ENCODE measurements around the gene PXDN. TPM values are rescaled to one million over a fixed set of nuclear protein-coding genes. Genes with fewer than 3 reads are reported as not detected.

The PXDN gene
- polyA plus RNA-seq, 6 donors from 2014 or later = 1.3 TPM; not detected in 4

DNA sequence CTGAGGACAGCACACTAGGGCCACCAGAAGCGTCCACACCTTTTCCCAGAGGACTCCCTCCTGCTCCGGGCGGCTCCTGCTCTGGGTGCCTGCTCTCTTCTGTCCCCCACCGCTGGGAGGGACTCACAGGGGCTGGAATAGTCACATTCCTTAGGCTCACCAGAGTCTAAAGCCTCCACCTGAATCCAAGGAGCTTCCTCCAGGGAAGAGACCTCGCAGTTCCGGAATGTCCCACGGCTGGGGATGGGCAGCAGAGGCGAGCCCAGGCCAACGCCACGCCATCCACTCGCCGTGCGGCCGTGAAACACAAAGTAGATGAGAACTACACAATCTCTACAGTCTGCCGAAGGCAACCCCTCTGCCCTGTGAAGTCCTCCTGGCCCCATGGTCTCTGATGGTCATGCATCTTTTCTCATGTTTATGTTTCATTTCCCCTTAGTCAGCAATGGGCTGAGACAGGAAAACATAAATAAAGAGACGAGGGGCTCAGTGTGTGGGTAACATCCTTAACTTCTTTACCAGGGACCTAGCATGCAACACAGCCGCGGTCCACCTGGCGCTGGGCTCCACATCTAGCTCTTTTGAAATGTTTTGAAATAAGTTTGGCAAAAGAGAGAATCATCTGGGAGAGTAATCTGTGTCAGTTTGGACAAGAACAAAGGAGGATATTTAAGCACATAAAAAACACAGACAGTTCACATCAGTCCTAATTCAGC is 98.4 kb downstream of the PXDN start:
- ATAC-seq (ENCODE audit: low read depth in 2 of 2) = no peak
- no peak for DNase-seq
- Mint-ChIP-seq H3K4me1 (peaks cover 4 to 14% (median 6%) of the 10 kb centered on the region in 3 donors), H3K36me3 (no peaks in the 10 kb centered on the region), H3K4me3 (no peak overlapping the region), H3K27ac (no peak overlapping the region), H3K27me3 (no peaks in the 10 kb centered on the region), H3K9me3 (peaks cover 0 to 6% (median 2%) of the 10 kb centered on the region in 7 donors)

DNA sequence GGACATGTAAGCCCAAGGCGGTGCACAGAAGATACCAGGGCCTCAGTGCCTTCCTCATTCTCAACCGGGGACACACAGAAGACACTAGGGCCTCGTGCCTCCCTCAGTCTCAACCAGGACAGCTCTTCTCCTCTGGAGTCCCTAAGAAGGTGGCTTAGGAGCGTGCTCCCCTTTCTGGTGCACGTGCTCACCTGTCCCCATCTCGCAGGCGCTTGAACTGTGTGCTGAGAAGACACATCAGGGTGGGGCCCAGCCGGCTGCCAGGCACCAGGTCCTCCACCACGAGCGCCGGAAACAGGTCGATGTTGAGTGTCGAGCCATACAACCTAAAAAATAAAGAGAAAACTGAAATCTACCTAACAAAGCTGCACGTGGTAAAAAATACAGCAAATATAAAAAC is 99.9 kb downstream of the PXDN start:
- Mint-ChIP-seq H3K36me3 (no peaks in the 10 kb centered on the region), H3K4me3 (no peak overlapping the region), H3K27me3 (no peaks in the 10 kb centered on the region), H3K9me3 (peaks cover 0 to 4% (median 0%) of the 10 kb centered on the region in 7 donors), H3K27ac (no peak overlapping the region), H3K4me1 (peaks cover 0 to 5% (median 0%) of the 10 kb centered on the region in 3 donors)
- DNase-seq (no peak), ATAC-seq (ENCODE audit: low read depth in 2 of 2) (no peak)

DNA sequence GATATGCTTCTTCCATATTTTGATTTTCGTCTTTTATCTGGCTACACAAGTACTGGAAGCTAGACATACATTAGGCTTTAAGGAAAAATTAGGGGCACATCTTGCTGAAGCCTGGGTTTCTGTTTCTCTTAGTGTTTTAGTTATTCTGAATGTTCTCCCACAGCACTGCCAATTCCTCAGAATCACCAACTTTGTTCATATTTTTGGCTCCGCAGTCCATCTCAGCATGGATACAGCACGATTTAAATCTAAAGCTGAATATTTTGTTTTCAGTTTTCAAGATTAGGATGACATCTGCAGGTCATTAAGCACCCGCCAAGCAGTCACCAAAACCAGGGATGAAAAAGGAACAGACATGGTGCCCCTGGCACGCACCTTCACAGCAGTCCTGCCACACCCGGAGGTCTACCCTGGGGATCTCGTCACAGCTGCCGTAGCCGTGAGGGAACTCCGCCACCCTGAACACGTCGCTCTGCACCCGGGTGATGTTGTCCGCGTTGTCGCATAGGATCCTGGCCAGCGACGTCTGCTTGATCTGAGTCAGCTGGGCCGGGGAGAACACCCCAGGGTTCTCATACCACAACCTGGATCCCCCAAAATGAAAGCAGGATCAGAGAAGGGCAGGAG is 101.2 kb downstream of the PXDN start:
- Mint-ChIP-seq H3K9me3 (peaks cover 0 to 2% (median 0%) of the 10 kb centered on the region in 7 donors), H3K36me3 (no peaks in the 10 kb centered on the region)

DNA sequence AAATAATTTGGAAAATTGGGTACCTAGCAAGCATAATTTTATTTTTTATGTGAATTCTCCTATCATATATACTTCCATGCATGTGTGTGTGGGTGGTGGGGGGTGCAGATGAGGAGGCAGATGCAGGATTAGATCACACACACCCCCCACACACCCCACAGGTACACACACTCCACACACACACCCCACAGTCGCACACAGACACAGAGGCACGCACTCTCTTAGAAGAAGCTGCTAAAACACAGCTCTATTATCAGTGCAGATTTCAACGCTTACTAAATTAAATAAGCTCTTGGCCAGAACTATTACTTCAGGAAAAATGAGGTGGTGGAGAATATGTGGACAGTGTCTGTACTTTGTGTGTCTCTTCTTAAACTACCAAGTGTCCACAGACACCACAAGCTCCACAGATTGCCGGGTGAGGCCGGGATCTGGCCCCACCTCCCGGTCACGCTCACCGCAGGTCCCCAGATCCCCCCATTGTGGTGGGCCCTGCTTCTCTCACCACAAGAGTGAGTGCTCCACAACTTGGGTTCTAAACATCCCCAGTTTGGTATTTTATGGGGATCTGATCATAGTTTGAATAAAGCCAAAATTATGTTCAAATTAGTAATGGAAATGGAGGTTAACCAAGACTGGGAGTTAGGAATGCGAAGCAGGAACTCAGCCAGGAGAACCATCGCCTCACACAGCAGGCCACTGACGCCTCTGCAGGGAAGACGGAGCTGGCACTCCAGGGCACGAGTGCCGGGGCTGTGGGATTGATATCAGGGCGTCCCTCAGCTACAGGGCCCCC is 102.1 kb downstream of the PXDN start:
- peaks cover 0 to 5% (median 0%) of the 10 kb centered on the region in 3 donors for H3K4me1 Mint-ChIP-seq
- no peak overlapping the region for H3K27ac Mint-ChIP-seq
- DNase-seq (no peak), ATAC-seq (ENCODE audit: low read depth in 2 of 2) (no peak)
- H3K4me3 Mint-ChIP-seq = no peak overlapping the region
- peaks cover 0 to 4% (median 3%) of the 10 kb centered on the region in 3 donors for H3K27me3 Mint-ChIP-seq
- no peaks in the 10 kb centered on the region for H3K36me3 Mint-ChIP-seq
- H3K9me3 Mint-ChIP-seq = no peaks in the 10 kb centered on the region

More for the DNA sequence above, 101.2 kb downstream of the PXDN start:
- peaks cover 0 to 5% (median 0%) of the 10 kb centered on the region in 3 donors for H3K4me1 Mint-ChIP-seq
- H3K27me3 Mint-ChIP-seq = no peaks in the 10 kb centered on the region
- no peak overlapping the region for H3K4me3 Mint-ChIP-seq
- ATAC-seq (ENCODE audit: low read depth in 2 of 2) = no peak
- DNase-seq = no peak
- H3K27ac Mint-ChIP-seq = peak overlapping the region in 2 of 6 donors; percentile 18 to 31

DNA sequence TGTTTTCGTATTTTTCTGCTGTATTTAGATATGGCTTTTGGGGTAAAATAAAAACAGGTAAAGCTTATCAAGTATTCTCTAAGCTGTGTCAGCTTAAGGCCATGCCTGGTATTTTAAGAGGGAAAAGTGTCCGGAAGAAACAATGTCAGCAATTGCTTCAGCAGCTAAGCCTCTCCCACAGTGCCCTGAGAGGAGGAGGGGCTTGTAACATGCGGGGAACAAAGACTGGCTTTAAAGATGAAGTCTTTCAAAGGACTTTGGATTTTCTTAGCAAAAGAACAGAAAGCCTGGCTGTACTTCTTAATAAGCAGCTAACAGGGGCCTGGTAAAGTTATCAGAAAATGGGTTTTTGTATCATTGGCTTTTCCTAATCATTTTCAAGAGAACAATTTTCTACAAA is 102.8 kb downstream of the PXDN start:
- Mint-ChIP-seq H3K36me3 (no peaks in the 10 kb centered on the region), H3K9me3 (no peaks in the 10 kb centered on the region), H3K27me3 (peaks cover under 1 to 8% (median 6%) of the 10 kb centered on the region in 3 donors), H3K4me1 (peaks cover 0 to 5% (median 0%) of the 10 kb centered on the region in 3 donors), H3K4me3 (no peak overlapping the region), H3K27ac (no peak overlapping the region)
- no peak for DNase-seq
- no peak for ATAC-seq (ENCODE audit: low read depth in 2 of 2)

DNA sequence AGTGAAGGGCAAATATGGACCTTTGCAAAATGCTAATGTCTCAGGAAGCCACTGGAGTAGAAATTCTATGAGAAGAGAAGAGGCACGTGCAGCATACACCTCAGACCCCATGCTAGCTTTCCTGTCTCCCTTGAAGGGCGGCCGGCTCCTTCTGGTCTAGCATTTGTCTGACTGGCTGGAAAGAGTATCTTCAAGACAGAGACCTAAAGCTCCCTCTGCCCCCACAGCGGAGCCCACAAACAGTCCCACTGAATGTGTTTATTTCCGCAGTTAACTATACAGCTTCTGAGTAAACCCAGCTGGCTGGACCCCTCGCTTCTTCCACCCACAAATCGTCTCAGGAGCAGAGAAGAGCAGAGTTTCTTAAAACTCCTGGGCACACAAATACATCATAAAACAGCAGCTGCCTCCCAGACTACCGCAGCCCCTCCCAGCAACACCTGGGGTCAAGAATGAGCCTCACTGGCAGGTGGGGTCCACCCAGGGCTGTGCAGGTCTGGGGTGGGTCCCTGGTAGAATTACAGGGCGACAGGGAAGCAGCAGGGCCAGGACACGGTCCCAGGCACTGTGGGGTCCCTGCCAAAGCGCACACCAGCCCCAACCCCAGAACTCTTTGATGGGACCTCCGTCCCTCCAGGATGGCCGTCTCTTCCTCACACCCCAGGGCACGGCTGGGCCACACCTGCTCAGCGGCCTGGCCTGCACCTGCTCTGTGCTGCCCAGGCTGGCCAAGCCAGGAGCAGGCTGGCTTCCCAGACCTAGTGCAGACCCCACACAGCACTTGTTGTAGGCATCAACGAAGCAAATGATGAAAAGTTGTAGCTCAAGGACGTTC is 103.8 kb downstream of the PXDN start:
- Mint-ChIP-seq H3K27ac (peak overlapping the region in 1 of 6 donors; percentile 6), H3K36me3 (no peaks in the 10 kb centered on the region), H3K4me1 (peaks cover 0 to 5% (median 0%) of the 10 kb centered on the region in 3 donors), H3K4me3 (no peak overlapping the region), H3K9me3 (no peaks in the 10 kb centered on the region), H3K27me3 (peaks cover 3 to 8% (median 6%) of the 10 kb centered on the region in 3 donors)
- DNase-seq = no peak
- ATAC-seq (ENCODE audit: low read depth in 2 of 2) = no peak

DNA sequence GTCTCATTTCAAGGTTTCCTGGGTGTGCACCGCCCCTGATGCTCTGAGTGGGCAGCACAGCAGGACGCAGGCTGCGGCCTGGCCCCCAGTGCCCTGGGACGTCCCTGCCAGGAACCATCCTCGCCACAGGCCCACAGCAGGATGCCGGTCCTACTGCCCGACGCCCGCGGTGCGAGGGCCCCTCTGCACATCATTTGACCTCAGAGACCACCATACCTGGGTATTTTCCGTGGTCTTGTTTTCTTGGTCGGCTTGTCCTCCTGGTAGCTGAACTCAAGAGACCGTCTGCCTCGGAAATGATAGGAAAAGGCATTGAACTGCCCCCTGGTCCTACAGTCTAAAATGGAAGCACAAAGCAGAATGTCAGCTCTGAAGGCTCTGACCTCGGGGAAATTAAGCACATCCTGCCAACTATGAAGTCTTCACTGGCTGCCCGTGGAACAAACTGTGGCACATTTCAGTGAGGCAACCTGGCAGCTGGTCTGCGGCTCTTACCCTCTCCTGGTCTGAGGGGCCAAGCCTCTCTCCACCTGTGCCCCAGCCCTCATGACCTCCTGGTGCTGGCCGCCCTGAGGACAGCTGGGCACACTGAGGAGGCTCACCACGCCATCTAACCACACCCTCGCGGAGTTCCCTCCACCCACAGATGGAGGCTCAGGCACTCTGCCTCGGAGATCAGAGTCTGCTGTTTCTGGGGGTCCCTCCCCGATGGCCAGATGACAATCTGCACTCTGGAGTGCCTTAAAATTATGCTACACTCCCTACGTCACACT is 105.0 kb downstream of the PXDN start:
- Mint-ChIP-seq H3K4me3 (peak overlapping the region in 1 of 8 donors; percentile 64), H3K27me3 (peaks cover 3 to 8% (median 6%) of the 10 kb centered on the region in 3 donors), H3K9me3 (no peaks in the 10 kb centered on the region), H3K27ac (no peak overlapping the region), H3K36me3 (no peaks in the 10 kb centered on the region), H3K4me1 (peaks cover 0 to 5% (median 0%) of the 10 kb centered on the region in 3 donors)
- ATAC-seq (ENCODE audit: low read depth in 2 of 2) (no peak), DNase-seq (no peak)

DNA sequence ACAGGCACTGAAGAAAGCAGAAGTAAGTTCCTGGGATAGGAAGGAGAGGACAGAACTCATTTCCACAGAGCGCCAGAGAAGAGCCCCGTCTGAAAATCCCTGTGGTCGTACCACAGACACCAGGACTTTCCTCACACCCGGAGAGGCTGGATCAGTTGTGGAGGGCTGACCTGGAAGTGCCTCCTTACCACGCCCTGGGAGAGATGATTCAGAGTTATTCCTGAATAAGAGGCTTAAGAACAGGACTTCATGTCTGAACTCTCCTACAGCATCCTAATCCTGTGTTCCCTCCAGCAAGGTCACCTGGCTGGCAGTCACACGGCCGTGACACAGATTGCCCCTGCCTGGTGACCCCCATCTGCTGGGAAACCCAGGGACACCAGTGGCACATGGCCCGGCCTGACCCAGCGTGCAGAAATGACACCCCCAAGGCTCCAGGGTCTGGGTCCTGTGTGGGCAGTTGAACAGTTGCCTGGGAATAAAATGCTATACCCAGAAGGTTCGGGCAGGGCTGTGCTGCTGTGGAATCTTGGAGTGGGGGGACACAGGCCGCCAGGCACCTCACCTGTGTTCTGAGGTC is 105.9 kb downstream of the PXDN start:
- Mint-ChIP-seq H3K9me3 (no peaks in the 10 kb centered on the region), H3K4me3 (no peak overlapping the region), H3K36me3 (no peaks in the 10 kb centered on the region), H3K4me1 (peaks cover 0 to 5% (median 0%) of the 10 kb centered on the region in 3 donors), H3K27me3 (peaks cover 3 to 8% (median 6%) of the 10 kb centered on the region in 3 donors), H3K27ac (peak overlapping the region in 1 of 6 donors; percentile 60)
- no peak for DNase-seq
- ATAC-seq (ENCODE audit: low read depth in 2 of 2) = no peak

DNA sequence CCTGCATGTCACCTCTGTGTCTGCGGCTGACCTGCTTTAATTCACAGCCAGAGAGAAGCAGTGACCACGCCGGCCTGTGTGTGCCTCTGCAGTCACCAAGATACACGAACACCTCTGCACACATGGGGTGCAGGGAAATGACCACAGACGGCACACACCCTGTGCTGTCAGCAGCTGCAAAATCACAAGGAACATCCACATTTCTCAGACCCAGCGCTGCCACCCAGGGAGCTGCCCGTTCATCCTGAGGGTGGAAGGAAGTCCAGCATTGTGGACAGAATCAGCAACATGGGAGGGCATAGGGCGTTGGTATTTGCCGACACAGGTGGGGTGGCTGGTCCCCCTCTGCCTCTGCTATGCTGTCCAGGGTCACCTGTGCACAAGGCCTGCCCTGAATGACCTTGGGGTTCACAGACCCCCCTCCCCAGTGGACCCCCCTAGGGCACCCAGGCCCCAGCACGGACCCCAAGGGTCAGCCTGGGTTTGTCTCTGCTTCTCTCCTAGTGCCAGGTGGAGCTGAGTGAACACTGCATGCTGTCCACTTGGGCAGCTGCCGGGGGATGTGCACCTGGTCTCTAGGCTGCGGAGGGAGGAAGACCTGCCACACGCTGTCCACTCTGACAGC is 107.4 kb downstream of the PXDN start:
- H3K27ac Mint-ChIP-seq = no peak overlapping the region
- ATAC-seq (ENCODE audit: low read depth in 2 of 2) (no peak), DNase-seq (no peak)
- H3K9me3 Mint-ChIP-seq = no peaks in the 10 kb centered on the region
- H3K27me3 Mint-ChIP-seq = peaks cover 3 to 8% (median 6%) of the 10 kb centered on the region in 3 donors
- H3K4me1 Mint-ChIP-seq = no peaks in the 10 kb centered on the region
- H3K36me3 Mint-ChIP-seq = no peaks in the 10 kb centered on the region
- no peak overlapping the region for H3K4me3 Mint-ChIP-seq

DNA sequence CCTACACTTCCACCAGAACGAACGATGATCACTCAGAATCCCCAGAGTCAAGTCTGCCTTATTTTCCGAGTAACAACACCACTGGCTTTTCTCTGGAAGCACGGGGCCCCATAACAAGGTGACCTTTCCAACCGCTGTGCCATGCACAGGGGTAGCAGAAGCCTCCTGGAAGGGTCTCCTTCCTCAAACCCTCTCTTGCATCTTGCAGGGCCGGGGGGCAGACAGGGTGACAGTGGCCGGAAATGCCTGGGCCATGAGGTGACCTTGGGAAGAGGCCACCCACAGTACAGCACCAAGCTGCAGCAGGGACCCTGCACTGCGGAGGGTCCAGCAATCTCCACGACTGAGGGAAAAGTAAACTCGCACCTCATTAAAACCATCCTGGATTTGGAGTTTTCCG is 108.5 kb downstream of the PXDN start:
- Mint-ChIP-seq H3K4me1 (no peaks in the 10 kb centered on the region), H3K27ac (no peak overlapping the region), H3K9me3 (no peaks in the 10 kb centered on the region), H3K36me3 (no peaks in the 10 kb centered on the region), H3K4me3 (no peak overlapping the region), H3K27me3 (peaks cover 3 to 8% (median 6%) of the 10 kb centered on the region in 3 donors)
- no peak for DNase-seq
- no peak for ATAC-seq (ENCODE audit: low read depth in 2 of 2)

DNA sequence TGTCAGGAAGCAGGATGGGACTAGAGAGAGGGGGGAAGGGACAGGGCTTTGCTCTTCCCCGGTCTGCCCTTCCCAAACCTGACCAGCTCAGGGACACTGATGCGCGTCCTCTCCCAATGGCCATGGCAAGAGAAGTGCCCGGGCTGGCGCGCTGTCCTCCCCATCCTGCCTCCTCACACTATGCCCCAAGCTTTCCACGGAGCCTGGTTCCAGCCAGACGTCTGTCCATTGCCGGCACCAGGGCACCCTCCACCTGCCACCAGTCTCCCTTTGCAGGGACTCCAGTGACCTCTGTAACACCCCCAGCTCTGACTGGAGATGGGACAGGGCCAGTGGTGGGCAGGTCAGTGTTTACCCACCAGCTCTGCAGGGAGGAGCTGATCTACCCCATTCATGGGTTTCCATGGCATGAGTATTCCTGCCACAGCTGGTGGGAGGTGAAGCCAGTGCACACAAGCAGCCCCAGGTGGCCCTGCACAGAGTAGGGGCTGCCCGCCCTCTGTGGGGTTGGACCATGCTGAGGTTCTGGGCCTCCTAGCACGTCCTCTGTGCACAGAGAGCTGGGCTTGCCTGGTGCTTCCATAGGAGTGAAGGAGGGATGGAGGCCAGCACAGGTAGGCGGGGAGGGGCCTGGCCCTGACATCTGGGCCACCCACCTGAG is 109.5 kb downstream of the PXDN start:
- no peak for DNase-seq
- H3K4me3 Mint-ChIP-seq = no peak overlapping the region
- H3K36me3 Mint-ChIP-seq = no peaks in the 10 kb centered on the region
- peaks cover 3 to 8% (median 6%) of the 10 kb centered on the region in 3 donors for H3K27me3 Mint-ChIP-seq
- no peaks in the 10 kb centered on the region for H3K9me3 Mint-ChIP-seq
- ATAC-seq (ENCODE audit: low read depth in 2 of 2) = no peak
- H3K4me1 Mint-ChIP-seq = no peaks in the 10 kb centered on the region
- peak overlapping the region in 1 of 6 donors; percentile 73 for H3K27ac Mint-ChIP-seq
